ENCODE results near the gene TBX18. TPM values are rescaled to one million over a fixed set of nuclear protein-coding genes. Genes with fewer than 3 reads are reported as not detected.

The TBX18 gene
- total RNA-seq, 5 donors from 2014 or later (not counting 1 experiment from before 2014, with no cell fraction given), result not detected

- CTCF ChIA-PET, result no interaction called here
- Mint-ChIP-seq H3K4me3 (no peak overlapping the region), H3K9me3 (peaks cover 0 to 4% (median 0%) of the 10 kb centered on the region in 3 donors)
Measured at GRCh38 chr6:84657025-84657424, 107.4 kb downstream of the TBX18 start.

GRCh38 chr6:84653027-84653551 is 111.3 kb downstream of the TBX18 start:
- ATAC-seq (replicated peaks in 1 of 4) (no peak), DNase-seq (no peak)
- WGBS (ENCODE audit: insufficient coverage), result no CpG with 5 or more reads among the region's 3 CpGs
- Histone ChIP-seq H3K4me1 (ENCODE audit: control insufficient read depth in 1 of 2, extremely low read depth in 1 of 2, insufficient read depth in 2 of 2, low read length in 2 of 2) (no peaks in the 10 kb centered on the region), H3K36me3 (ENCODE audit: control insufficient read depth in 2 of 2, extremely low read depth in 1 of 2, insufficient read depth in 1 of 2, low read length in 1 of 2) (no peaks in the 10 kb centered on the region), H3K27me3 (replicated peaks in 1 of 2; ENCODE audit: control insufficient read depth in 2 of 2, extremely low read depth in 1 of 2, insufficient read depth in 2 of 2, low read length in 1 of 2) (no peaks in the 10 kb centered on the region), H3K4me3 (ENCODE audit: control insufficient read depth in 1 of 2, extremely low read depth in 1 of 2, low read length in 1 of 2) (no peak overlapping the region), H3K9me3 (no peaks in the 10 kb centered on the region), H3K27ac (ENCODE audit: low read length) (no peak overlapping the region)
- no peaks in the 10 kb centered on the region for H3K4me1 Mint-ChIP-seq
- no peaks in the 10 kb centered on the region for H3K36me3 Mint-ChIP-seq
- H3K27me3 Mint-ChIP-seq, result no peaks in the 10 kb centered on the region
- CTCF ChIA-PET, result no interaction called here
- peaks cover 0 to 8% (median 0%) of the 10 kb centered on the region in 3 donors for H3K9me3 Mint-ChIP-seq
- H3K4me3 Mint-ChIP-seq, result no peak overlapping the region
- no peak overlapping the region for H3K27ac Mint-ChIP-seq
- POLR2A ChIA-PET, result no interaction called here

More at GRCh38 chr6:84657025-84657424, 107.4 kb downstream of the TBX18 start:
- no peaks in the 10 kb centered on the region for H3K4me1 Mint-ChIP-seq
- H3K9me3 ChIP-seq, result no peaks in the 10 kb centered on the region
- DNase-seq (no peak), ATAC-seq (replicated peaks in 1 of 4) (no peak)
- no peak overlapping the region for H3K27ac ChIP-seq (ENCODE audit: low read length)
- no peaks in the 10 kb centered on the region for H3K36me3 Mint-ChIP-seq
- POLR2A ChIA-PET, result no interaction called here
- H3K36me3 ChIP-seq (ENCODE audit: control insufficient read depth in 2 of 2, extremely low read depth in 1 of 2, insufficient read depth in 1 of 2, low read length in 1 of 2), result no peaks in the 10 kb centered on the region
- no peak overlapping the region for H3K4me3 ChIP-seq (ENCODE audit: control insufficient read depth in 1 of 2, extremely low read depth in 1 of 2, low read length in 1 of 2)
- no peak overlapping the region for H3K27ac Mint-ChIP-seq
- no peaks in the 10 kb centered on the region for H3K27me3 Mint-ChIP-seq
- no peaks in the 10 kb centered on the region for H3K27me3 ChIP-seq (replicated peaks in 1 of 2; ENCODE audit: control insufficient read depth in 2 of 2, extremely low read depth in 1 of 2, insufficient read depth in 2 of 2, low read length in 1 of 2)
- H3K4me1 ChIP-seq (ENCODE audit: control insufficient read depth in 1 of 2, extremely low read depth in 1 of 2, insufficient read depth in 2 of 2, low read length in 2 of 2), result no peaks in the 10 kb centered on the region
- WGBS (ENCODE audit: insufficient coverage), result 60% methylated on average over 1 of the region's 2 CpGs

GRCh38 chr6:84652356-84653026 is 111.9 kb downstream of the TBX18 start:
- POLR2A ChIA-PET, result no interaction called here
- no peak for DNase-seq
- H3K9me3 Mint-ChIP-seq, result peaks cover 0 to 6% (median 0%) of the 10 kb centered on the region in 3 donors

GRCh38 chr6:84651583-84651982 is 112.8 kb downstream of the TBX18 start:
- peaks cover 0 to 4% (median 0%) of the 10 kb centered on the region in 3 donors for H3K9me3 Mint-ChIP-seq
- POLR2A ChIA-PET, result no interaction called here

More at GRCh38 chr6:84652356-84653026, 111.9 kb downstream of the TBX18 start:
- Mint-ChIP-seq H3K4me3 (no peak overlapping the region), H3K36me3 (no peaks in the 10 kb centered on the region), H3K4me1 (no peaks in the 10 kb centered on the region), H3K27ac (no peak overlapping the region), H3K27me3 (no peaks in the 10 kb centered on the region)
- H3K36me3 ChIP-seq (ENCODE audit: control insufficient read depth in 2 of 2, extremely low read depth in 1 of 2, insufficient read depth in 1 of 2, low read length in 1 of 2), result no peaks in the 10 kb centered on the region
- 54% methylated on average over 2 of the region's 3 CpGs for WGBS (ENCODE audit: insufficient coverage)
- CTCF ChIA-PET, result no interaction called here
- ATAC-seq (replicated peaks in 1 of 4), result no peak
- H3K4me3 ChIP-seq (ENCODE audit: control insufficient read depth in 1 of 2, extremely low read depth in 1 of 2, low read length in 1 of 2), result no peak overlapping the region
- no peaks in the 10 kb centered on the region for H3K27me3 ChIP-seq (replicated peaks in 1 of 2; ENCODE audit: control insufficient read depth in 2 of 2, extremely low read depth in 1 of 2, insufficient read depth in 2 of 2, low read length in 1 of 2)
- no peaks in the 10 kb centered on the region for H3K9me3 ChIP-seq
- no peaks in the 10 kb centered on the region for H3K4me1 ChIP-seq (ENCODE audit: control insufficient read depth in 1 of 2, extremely low read depth in 1 of 2, insufficient read depth in 2 of 2, low read length in 2 of 2)
- no peak overlapping the region for H3K27ac ChIP-seq (ENCODE audit: low read length)

GRCh38 chr6:84648444-84648843 is 116.0 kb downstream of the TBX18 start:
- no peaks in the 10 kb centered on the region for H3K27me3 Mint-ChIP-seq
- DNase-seq, result no peak
- Histone ChIP-seq H3K9me3 (no peaks in the 10 kb centered on the region), H3K4me1 (ENCODE audit: control insufficient read depth in 1 of 2, extremely low read depth in 1 of 2, insufficient read depth in 2 of 2, low read length in 2 of 2) (no peaks in the 10 kb centered on the region), H3K4me3 (ENCODE audit: control insufficient read depth in 1 of 2, extremely low read depth in 1 of 2, low read length in 1 of 2) (no peak overlapping the region), H3K27ac (ENCODE audit: low read length) (no peak overlapping the region), H3K36me3 (ENCODE audit: control insufficient read depth in 2 of 2, extremely low read depth in 1 of 2, insufficient read depth in 1 of 2, low read length in 1 of 2) (no peaks in the 10 kb centered on the region), H3K27me3 (replicated peaks in 1 of 2; ENCODE audit: control insufficient read depth in 2 of 2, extremely low read depth in 1 of 2, insufficient read depth in 2 of 2, low read length in 1 of 2) (no peaks in the 10 kb centered on the region)
- no peak overlapping the region for H3K4me3 Mint-ChIP-seq
- ChIA-PET CTCF (no interaction called here), POLR2A (no interaction called here)
- H3K27ac Mint-ChIP-seq, result no peak overlapping the region
- H3K9me3 Mint-ChIP-seq, result peaks cover 0 to 4% (median 0%) of the 10 kb centered on the region in 3 donors
- H3K4me1 Mint-ChIP-seq, result no peaks in the 10 kb centered on the region
- H3K36me3 Mint-ChIP-seq, result no peaks in the 10 kb centered on the region
- ATAC-seq (replicated peaks in 1 of 4), result no peak

More at GRCh38 chr6:84651583-84651982, 112.8 kb downstream of the TBX18 start:
- DNase-seq (no peak), ATAC-seq (replicated peaks in 1 of 4) (no peak)
- Mint-ChIP-seq H3K27me3 (no peaks in the 10 kb centered on the region), H3K4me3 (no peak overlapping the region), H3K27ac (no peak overlapping the region), H3K36me3 (no peaks in the 10 kb centered on the region), H3K4me1 (no peaks in the 10 kb centered on the region)
- H3K36me3 ChIP-seq (ENCODE audit: control insufficient read depth in 2 of 2, extremely low read depth in 1 of 2, insufficient read depth in 1 of 2, low read length in 1 of 2), result no peaks in the 10 kb centered on the region
- H3K4me3 ChIP-seq (ENCODE audit: control insufficient read depth in 1 of 2, extremely low read depth in 1 of 2, low read length in 1 of 2), result no peak overlapping the region
- H3K27me3 ChIP-seq (replicated peaks in 1 of 2; ENCODE audit: control insufficient read depth in 2 of 2, extremely low read depth in 1 of 2, insufficient read depth in 2 of 2, low read length in 1 of 2), result no peaks in the 10 kb centered on the region
- CTCF ChIA-PET, result no interaction called here
- H3K27ac ChIP-seq (ENCODE audit: low read length), result no peak overlapping the region
- no CpG with 5 or more reads among the region's 1 CpG for WGBS (ENCODE audit: insufficient coverage)
- no peaks in the 10 kb centered on the region for H3K4me1 ChIP-seq (ENCODE audit: control insufficient read depth in 1 of 2, extremely low read depth in 1 of 2, insufficient read depth in 2 of 2, low read length in 2 of 2)
- H3K9me3 ChIP-seq, result no peaks in the 10 kb centered on the region

- no CpG with 5 or more reads among the region's 4 CpGs for WGBS (ENCODE audit: insufficient coverage)
- ChIA-PET CTCF (no interaction called here), POLR2A (no interaction called here)
Measured at GRCh38 chr6:84645563-84646266, 118.7 kb downstream of the TBX18 start.

More at GRCh38 chr6:84645563-84646266, 118.7 kb downstream of the TBX18 start:
- Mint-ChIP-seq H3K36me3 (no peaks in the 10 kb centered on the region), H3K4me3 (no peak overlapping the region), H3K27me3 (no peaks in the 10 kb centered on the region), H3K27ac (no peak overlapping the region), H3K9me3 (peaks cover 0 to 4% (median 0%) of the 10 kb centered on the region in 3 donors), H3K4me1 (no peaks in the 10 kb centered on the region)
- Histone ChIP-seq H3K27ac (ENCODE audit: low read length) (no peak overlapping the region), H3K4me1 (ENCODE audit: control insufficient read depth in 1 of 2, extremely low read depth in 1 of 2, insufficient read depth in 2 of 2, low read length in 2 of 2) (no peaks in the 10 kb centered on the region), H3K36me3 (ENCODE audit: control insufficient read depth in 2 of 2, extremely low read depth in 1 of 2, insufficient read depth in 1 of 2, low read length in 1 of 2) (no peaks in the 10 kb centered on the region), H3K9me3 (no peaks in the 10 kb centered on the region), H3K27me3 (replicated peaks in 1 of 2; ENCODE audit: control insufficient read depth in 2 of 2, extremely low read depth in 1 of 2, insufficient read depth in 2 of 2, low read length in 1 of 2) (no peaks in the 10 kb centered on the region), H3K4me3 (ENCODE audit: control insufficient read depth in 1 of 2, extremely low read depth in 1 of 2, low read length in 1 of 2) (no peak overlapping the region)
- ATAC-seq (replicated peaks in 1 of 4), result no peak
- no peak for DNase-seq
